ENCODE data around the gene HOXA3. TPM values are rescaled to one million over a fixed set of nuclear protein-coding genes. Genes with fewer than 3 reads are reported as not detected.

HOXA3 gene
- total and polyA plus RNA-seq, 2 of the 13 experiments (the other 11 are each of a cell fraction or from before 2014, with no cell fraction given), result 2.9 to 4.6 TPM

- TF ChIP-seq ZNF407 (CRISPR knock-in tag; IDR thresholded peaks at IDR 0.05; ENCODE audit: not compliant biosample characterization), result peak; percentile 73
- peak; percentile 25 for TF ChIP-seq AGO2 (optimal IDR thresholded peaks at IDR 0.05; ENCODE audit: low read depth, low read length)
- TF ChIP-seq HNRNPK (IDR thresholded peaks at IDR 0.05; ENCODE audit: low read depth, low read length, poor library complexity, severe bottlenecking), result peak; percentile 35
- TF ChIP-seq ZNF850 (CRISPR knock-in tag; conservative IDR thresholded peaks at IDR 0.05), result no peak
- no peak for TF ChIP-seq ZKSCAN8 (CRISPR knock-in tag; IDR thresholded peaks at IDR 0.05; ENCODE audit: borderline replicate concordance)
- TF ChIP-seq NFATC3 (CRISPR knock-in tag; IDR thresholded peaks at IDR 0.05), result no peak
- TF ChIP-seq ZNF563 (CRISPR knock-in tag; IDR thresholded peaks at IDR 0.05), result no peak
- TF ChIP-seq ZBTB34 (CRISPR knock-in tag; IDR thresholded peaks at IDR 0.05), result no peak
- TF ChIP-seq RFX5 (IDR thresholded peaks at IDR 0.05; ENCODE audit: low read depth, low read length), result no peak
- TF ChIP-seq ZNF816 (CRISPR knock-in tag; IDR thresholded peaks at IDR 0.05; ENCODE audit: borderline replicate concordance), result no peak
- peak; percentile 74; the same call in 1 of the 2 replicates for TF ChIP-seq ZNF879 (CRISPR knock-in tag; IDR thresholded peaks at IDR 0.05)
- TF ChIP-seq ASH2L (IDR thresholded peaks at IDR 0.05; ENCODE audit: insufficient read length, low read depth, low read length), result peak; percentile 68
- TF ChIP-seq CBX1 (IDR thresholded peaks at IDR 0.05; ENCODE audit: low read depth), result no peak
- no peak for TF ChIP-seq RBAK (CRISPR knock-in tag; IDR thresholded peaks at IDR 0.05)
- no peak for TF ChIP-seq ZFP36L1 (CRISPR knock-in tag; IDR thresholded peaks at IDR 0.05)
- peak; percentile 98 for TF ChIP-seq ZFX (CRISPR knock-in tag; IDR thresholded peaks at IDR 0.05; ENCODE audit: low read depth)
- peak; percentile 59 for TF ChIP-seq UBTF (CRISPR knock-in tag; IDR thresholded peaks at IDR 0.05)
These were observed 1.6 kb downstream of the HOXA3 start (continued) for GRCh38 chr7:27150568-27151340.

Data from HepG2 (cell line).